Measurements from ENCODE around the gene SLC9A6.
"Not testable (repeated sequence)": the region's sequence is repeated elsewhere in the genome, so short reads cannot be mapped to it uniquely, and the experiment has no call there.

DNA sequence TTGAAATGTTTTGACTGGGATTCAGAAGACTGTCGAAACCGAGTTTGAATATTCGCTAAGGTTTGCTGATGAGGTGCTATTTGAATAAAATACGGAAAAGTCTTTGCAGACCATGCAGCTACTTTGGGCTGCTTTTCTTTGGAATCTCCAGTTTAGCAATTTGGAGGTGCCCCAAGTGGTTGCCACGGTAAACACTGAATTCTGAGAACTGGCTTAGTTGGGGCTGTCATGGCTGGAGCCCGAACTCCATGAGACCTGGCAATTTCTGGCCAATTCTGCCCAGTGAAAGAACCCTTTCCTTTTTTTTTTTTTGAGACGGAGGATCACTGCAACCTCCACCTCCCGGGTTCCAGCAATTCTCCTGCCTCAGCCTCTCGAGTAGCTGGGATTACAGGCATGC, 65.6 kb downstream of the SLC9A6 start:
- TF ChIP-seq, protein P1, sequence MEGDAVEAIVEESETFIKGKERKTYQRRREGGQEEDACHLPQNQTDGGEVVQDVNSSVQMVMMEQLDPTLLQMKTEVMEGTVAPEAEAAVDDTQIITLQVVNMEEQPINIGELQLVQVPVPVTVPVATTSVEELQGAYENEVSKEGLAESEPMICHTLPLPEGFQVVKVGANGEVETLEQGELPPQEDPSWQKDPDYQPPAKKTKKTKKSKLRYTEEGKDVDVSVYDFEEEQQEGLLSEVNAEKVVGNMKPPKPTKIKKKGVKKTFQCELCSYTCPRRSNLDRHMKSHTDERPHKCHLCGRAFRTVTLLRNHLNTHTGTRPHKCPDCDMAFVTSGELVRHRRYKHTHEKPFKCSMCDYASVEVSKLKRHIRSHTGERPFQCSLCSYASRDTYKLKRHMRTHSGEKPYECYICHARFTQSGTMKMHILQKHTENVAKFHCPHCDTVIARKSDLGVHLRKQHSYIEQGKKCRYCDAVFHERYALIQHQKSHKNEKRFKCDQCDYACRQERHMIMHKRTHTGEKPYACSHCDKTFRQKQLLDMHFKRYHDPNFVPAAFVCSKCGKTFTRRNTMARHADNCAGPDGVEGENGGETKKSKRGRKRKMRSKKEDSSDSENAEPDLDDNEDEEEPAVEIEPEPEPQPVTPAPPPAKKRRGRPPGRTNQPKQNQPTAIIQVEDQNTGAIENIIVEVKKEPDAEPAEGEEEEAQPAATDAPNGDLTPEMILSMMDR (IDR thresholded peaks at IDR 0.05; ENCODE audit: low read length): not testable (repeated sequence)
- not testable (repeated sequence) for TF ChIP-seq EZH2 (optimal IDR thresholded peaks at IDR 0.05; ENCODE audit: low read depth, low read length)
